ENCODE results near the gene EXOC6B. TPM values are rescaled to one million over a fixed set of nuclear protein-coding genes. Genes with fewer than 3 reads are reported as not detected.

The EXOC6B gene
- total and polyA plus RNA-seq, 10 of the 15 experiments (the other 5 are each of a cell fraction or from before 2014, with no cell fraction given), result 0.23 to 2.2 (median 1.2) TPM

GRCh38 chr2:72289283-72289682, 536.5 kb downstream of the EXOC6B start (continued):
- no peak for TF ChIP-seq YBX1 (IDR thresholded peaks at IDR 0.05)
- no peak for TF ChIP-seq E2F8 (IDR thresholded peaks at IDR 0.05; ENCODE audit: low read depth, partially characterized antibody)
- no peak for TF ChIP-seq MYB (IDR thresholded peaks at IDR 0.05; ENCODE audit: borderline replicate concordance, low read depth, low read length)
- TF ChIP-seq RUNX3 (IDR thresholded peaks at IDR 0.05; ENCODE audit: low read length), result no peak
- TF ChIP-seq ZNF207 (IDR thresholded peaks at IDR 0.05; ENCODE audit: borderline replicate concordance), result no peak
- TF ChIP-seq IKZF1 (conservative IDR thresholded peaks at IDR 0.05), result no peak
- TF ChIP-seq TARDBP (IDR thresholded peaks at IDR 0.05; ENCODE audit: borderline replicate concordance), result no peak
- TF ChIP-seq ELK1 (IDR thresholded peaks at IDR 0.05; ENCODE audit: low read depth, low read length), result no peak

GRCh38 chr2:72278046-72278445, 547.8 kb downstream of the EXOC6B start:
- DNase-seq (ENCODE audit: low read depth, low spot score), result no peak
- no peak overlapping the region for H3K4me2 ChIP-seq (ENCODE audit: control insufficient read depth, insufficient read depth)
- in situ Hi-C loops (cut with MboI) (no loop called here), intact Hi-C loops (cut with micrococcal nuclease; ENCODE audit: unreplicated experiment) (no loop called here)
- ChIA-PET POLR2A (no interaction called here), CTCF (no interaction called here), SMC1A (ENCODE audit: uncharacterized antibody, unreplicated experiment) (no interaction called here), RAD21 (ENCODE audit: unreplicated experiment) (no interaction called here)
- ATAC-seq, result no peak
- no peak overlapping the region for H3K9ac ChIP-seq (ENCODE audit: control insufficient read depth, insufficient read depth, low read length)
- no peaks in the 10 kb centered on the region for H3K27me3 ChIP-seq (replicated peaks in 1 of 2; ENCODE audit: control insufficient read depth in 2 of 2, insufficient read depth in 2 of 2, low read length in 1 of 2)
- no peak overlapping the region for H2AFZ ChIP-seq (ENCODE audit: control insufficient read depth, low read depth, low read length)
- no TSS peak for BruUV-seq (replicated peaks)
- H3K27ac ChIP-seq (ENCODE audit: control insufficient read depth, insufficient read depth), result no peak overlapping the region
- H3K4me3 ChIP-seq, result no peak overlapping the region
- H3K36me3 ChIP-seq (ENCODE audit: control insufficient read depth in 2 of 2, insufficient read depth in 2 of 2, low read length in 1 of 2), result no peaks in the 10 kb centered on the region
- H3K4me1 ChIP-seq (ENCODE audit: control insufficient read depth, insufficient read depth, low read length), result no peaks in the 10 kb centered on the region
- TF ChIP-seq EED (IDR thresholded peaks at IDR 0.05; ENCODE audit: low read depth), result no peak
- TF ChIP-seq MTA3 (IDR thresholded peaks at IDR 0.05; ENCODE audit: borderline replicate concordance, low read length), result no peak
- TF ChIP-seq NR2F1 (conservative IDR thresholded peaks at IDR 0.05), result no peak
- TF ChIP-seq CUX1 (IDR thresholded peaks at IDR 0.05; ENCODE audit: insufficient replicate concordance, low read depth, low read length), result no peak
- TF ChIP-seq HDGF (IDR thresholded peaks at IDR 0.05), result no peak
- no peak for TF ChIP-seq CEBPB (IDR thresholded peaks at IDR 0.05; ENCODE audit: borderline replicate concordance in 1 of 2, low read depth in 2 of 2, low read length in 2 of 2)
- no peaks in the 10 kb centered on the region for H4K20me1 ChIP-seq (ENCODE audit: control insufficient read depth, insufficient read depth)
- no peaks in the 10 kb centered on the region for H3K79me2 ChIP-seq (ENCODE audit: control insufficient read depth, insufficient read depth, low read length)
- no peak for FAIRE-seq
- H3K9me3 ChIP-seq (replicated peaks; ENCODE audit: control insufficient read depth, insufficient read depth, low read length), result no peaks in the 10 kb centered on the region

All from GM12878 (cell line).